NAMALWA (cell line): Measurements from ENCODE around the gene TTLL12.

Experiments
- DNase-seq: peaks from one replicate; pipeline ENCODE4 v3.0.0-alpha.2; 2015; ENCODE audit warnings: low spot score

Gene TTLL12

DNA sequence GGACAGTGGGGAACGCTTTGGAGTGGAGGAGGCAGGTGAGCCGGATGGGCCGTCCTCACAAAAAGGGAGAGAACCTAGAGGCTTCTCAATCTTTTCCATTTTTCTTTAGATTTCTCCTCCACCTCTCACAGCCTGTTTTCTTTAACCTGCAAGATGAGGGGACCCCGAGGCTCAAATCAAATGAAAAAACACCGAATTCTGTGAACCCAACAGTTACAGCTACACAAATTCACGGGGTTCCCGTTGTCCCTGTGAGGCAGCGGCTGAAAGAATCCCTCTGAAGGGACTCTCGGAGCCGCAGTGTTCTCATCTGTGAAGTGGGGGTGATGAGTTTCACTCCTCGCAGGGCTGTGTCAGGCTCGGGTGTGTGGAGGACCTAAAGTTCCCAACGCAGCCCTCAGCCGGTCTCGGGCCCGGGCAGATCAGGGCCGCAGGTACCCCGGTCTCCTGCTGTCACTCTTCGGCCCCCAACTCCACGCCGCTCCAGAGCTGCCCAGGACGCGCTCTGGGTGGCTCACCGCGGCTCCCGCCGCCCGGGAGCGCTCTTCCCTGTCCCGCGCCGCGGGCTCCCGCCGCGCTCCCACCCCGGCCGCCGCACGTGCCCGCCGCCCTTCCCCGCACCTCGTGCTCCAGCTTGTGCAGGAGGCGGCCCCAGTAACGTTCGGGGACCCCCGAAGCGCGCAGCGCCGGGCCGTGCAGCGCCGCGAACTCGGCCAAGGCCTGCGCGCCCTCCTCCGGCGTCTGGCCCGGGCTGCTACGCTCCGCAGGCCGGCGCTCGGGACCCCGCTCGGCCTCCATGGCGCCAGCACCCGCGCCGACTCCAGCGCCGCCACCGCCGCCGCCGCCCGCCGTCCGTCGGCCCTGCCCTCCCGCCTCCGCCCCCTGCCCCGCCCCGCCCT, at the start of gene TTLL12:
Gene TTLL12 (minus strand): TSS at position 863 of the 899 bp plus-strand sequence. CDS start 65 bp downstream, at position 798.
- peak; percentile 61 for DNase-seq

- DNase-seq, result no peak
Measured at GRCh38 chr22:43235445-43236409, 48.8 kb upstream of the TTLL12 start.

- no peak for DNase-seq
Measured at GRCh38 chr22:43234264-43234988, 47.5 kb upstream of the TTLL12 start.

- DNase-seq, result no peak
Measured at GRCh38 chr22:43233529-43233928, 46.6 kb upstream of the TTLL12 start.

GRCh38 chr22:43232445-43232844, 45.5 kb upstream of the TTLL12 start:
- DNase-seq, result no peak

DNA sequence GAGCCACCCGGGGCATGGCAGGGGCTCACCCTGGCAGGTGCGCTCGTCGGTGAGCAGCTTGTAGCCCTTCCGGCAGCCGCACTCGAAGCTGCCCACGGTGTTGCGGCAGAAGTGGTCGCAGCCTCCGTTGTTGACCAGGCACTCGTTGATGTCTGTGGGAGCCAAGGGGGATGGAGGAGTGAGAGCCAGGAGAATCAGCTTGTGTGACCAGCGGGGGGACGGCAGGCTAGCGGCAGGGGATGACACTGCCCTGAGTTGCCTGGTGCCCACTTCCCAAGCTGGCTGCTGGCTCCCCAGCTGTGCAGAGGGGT, 44.7 kb upstream of the TTLL12 start:
- no peak for DNase-seq

DNA sequence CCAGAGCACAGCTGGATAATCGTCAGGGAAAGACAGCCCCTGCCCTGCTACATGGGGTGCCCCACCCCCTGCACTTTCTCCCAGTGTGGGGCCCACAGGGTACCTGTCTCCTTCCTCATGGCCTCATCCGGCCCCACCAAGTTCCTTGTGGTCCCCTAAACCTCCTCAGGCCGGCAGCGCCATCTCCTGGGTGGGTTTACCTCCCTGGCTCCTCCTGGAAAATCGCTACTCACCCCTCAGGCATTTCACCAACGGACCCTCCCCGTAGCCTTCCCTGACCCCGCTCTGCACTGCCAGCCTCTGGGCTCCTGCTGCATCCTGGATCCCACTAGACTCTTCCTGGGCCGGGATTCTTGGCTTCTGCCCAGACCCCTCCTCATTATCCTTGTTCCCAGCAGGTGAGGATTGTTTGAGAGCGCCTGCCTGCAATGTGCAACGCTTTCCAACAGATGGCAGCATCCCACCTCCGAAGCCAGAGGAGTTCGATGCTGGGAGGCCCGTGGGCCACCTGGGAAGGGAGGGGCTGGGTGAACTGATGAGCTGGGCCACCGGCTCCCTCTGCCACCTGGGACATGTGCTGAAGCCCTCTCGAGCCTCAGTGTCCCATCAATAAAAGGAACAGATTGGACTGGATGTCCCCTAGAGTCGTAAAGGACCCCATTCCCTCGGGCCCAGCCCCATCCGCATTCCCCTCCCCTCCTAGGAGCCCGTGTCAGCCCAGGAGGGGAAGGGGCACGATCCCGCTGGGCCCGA, 44.2 kb upstream of the TTLL12 start:
- peak; percentile 75 for DNase-seq

- no peak for DNase-seq
Measured at GRCh38 chr22:43230571-43230970, 43.6 kb upstream of the TTLL12 start.

GRCh38 chr22:43228863-43229262, 41.9 kb upstream of the TTLL12 start:
- DNase-seq, result no peak

DNA sequence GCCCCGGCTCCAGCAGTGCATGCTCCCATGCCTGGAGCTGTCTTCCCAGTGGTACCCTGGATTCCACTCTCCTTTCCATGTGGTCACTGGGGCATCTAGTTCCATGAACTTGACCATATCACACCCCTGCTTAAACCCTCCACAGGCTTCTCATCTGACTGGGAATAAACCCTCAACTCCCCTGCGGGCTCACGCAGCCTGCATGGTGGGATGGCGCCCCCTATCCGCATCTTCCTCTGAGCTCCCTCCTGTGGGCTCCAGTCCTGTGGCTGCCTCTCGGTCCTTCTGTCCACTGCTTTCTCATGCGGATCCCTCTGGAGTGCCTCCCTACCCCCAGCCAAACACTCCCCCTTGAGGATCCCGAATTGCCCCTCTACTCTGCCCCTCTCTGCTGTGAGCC, 41.4 kb upstream of the TTLL12 start:
- peak; percentile 32 for DNase-seq

- no peak for DNase-seq
Measured at GRCh38 chr22:43227239-43227630, 40.3 kb upstream of the TTLL12 start.

GRCh38 chr22:43226377-43227238, 39.7 kb upstream of the TTLL12 start:
- no peak for DNase-seq

- DNase-seq, result no peak
Measured at GRCh38 chr22:43225609-43226008, 38.7 kb upstream of the TTLL12 start.

DNA sequence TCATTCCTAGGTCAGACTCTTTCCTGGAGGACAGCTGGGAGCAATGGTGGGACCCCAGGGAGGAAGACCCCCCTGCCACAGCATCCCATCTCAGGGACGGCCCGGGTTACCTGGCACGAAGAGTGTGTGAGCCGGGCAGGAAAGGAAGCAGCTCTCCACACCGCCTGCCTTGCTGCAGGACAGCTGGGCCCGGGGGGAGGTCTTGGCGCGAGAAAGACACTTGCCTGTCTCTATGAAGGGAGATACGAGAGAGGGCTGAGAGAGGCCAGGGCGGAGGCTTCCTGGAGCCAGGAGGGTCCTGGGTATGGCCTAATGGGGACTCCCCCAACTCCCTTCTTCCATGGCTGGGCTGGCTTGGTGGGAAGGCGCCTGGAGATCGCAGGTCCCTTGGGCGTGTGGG, 36.1 kb upstream of the TTLL12 start:
- no peak for DNase-seq

GRCh38 chr22:43222262-43222661, 35.3 kb upstream of the TTLL12 start:
- no peak for DNase-seq

DNA sequence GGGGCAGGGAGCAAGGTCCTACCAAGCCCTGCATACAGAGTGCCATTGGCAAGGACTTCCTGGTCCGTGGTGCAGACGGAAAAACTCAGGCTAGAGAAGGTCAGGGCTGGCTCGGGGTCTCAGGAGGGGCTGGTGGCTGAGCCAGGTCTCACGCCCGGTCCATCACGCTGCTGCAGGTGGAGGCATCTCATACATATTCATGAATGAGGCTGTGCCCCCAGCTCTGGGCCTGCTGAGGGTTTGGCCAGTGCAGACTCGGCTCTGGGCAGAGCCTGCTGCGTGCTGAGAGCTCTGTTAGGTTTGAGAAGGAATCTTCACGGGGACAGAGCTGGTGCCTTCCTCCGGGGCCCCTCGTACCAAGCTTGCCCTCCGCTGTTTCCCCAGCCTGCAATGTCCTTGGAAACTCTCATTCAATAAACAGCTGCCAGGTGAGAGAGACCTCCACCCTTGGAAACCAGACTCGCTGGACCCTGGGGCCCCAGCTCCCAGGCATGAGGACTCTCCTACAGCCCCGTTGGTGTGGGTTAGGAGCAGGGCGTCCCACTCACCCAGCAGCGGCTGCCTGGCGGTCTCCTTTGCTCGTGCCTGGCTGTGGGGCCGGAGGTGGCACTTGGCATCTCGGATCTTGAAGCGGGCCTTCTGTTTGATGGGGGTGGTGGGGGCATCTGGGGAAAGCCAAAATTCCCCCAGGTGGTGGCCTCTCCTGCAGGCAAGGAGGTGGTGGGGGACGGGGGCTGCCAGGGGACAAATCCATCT, 33.9 kb upstream of the TTLL12 start:
- DNase-seq, result no peak

- no peak for DNase-seq
Measured at GRCh38 chr22:43218786-43219185, 31.9 kb upstream of the TTLL12 start.

- DNase-seq, result no peak
Measured at GRCh38 chr22:43217285-43218030, 30.5 kb upstream of the TTLL12 start.

GRCh38 chr22:43216738-43217137, 29.8 kb upstream of the TTLL12 start:
- DNase-seq, result peak; percentile 27
